Type B pancreatic cell (in vitro differentiated cells): ENCODE results near the gene DTL. TPM values are rescaled to one million over a fixed set of nuclear protein-coding genes. Genes with fewer than 3 reads are reported as not detected.

Source experiments
- DNase-seq: peaks from one replicate; pipeline ENCODE4 v3.0.0; 2021; ENCODE audit warnings: mixed read lengths; ENCODE audit not compliant: unreplicated experiment; ENCODE audit errors: extremely low spot score
- H3K27ac Mint-ChIP-seq: 2 replicates; pipeline ENCODE4 v1.8.0; 2021; ENCODE audit warnings: mild to moderate bottlenecking, mixed read lengths
- H3K27me3 Mint-ChIP-seq: 2 replicates; pipeline ENCODE4 v1.8.0; 2021; ENCODE audit warnings: mixed read lengths
- H3K36me3 Mint-ChIP-seq: 2 replicates; pipeline ENCODE4 v1.8.0; 2021; ENCODE audit warnings: mixed read lengths
- H3K4me1 Mint-ChIP-seq: one replicate; pipeline ENCODE4 v1.8.0; 2021; ENCODE audit warnings: mixed read lengths; ENCODE audit not compliant: unreplicated experiment
- H3K4me3 Mint-ChIP-seq: 2 replicates; pipeline ENCODE4 v1.8.0; 2021; ENCODE audit warnings: mild to moderate bottlenecking, mixed read lengths
- H3K9me3 Mint-ChIP-seq: 2 replicates; pipeline ENCODE4 v1.8.0; 2021; ENCODE audit warnings: mixed read lengths
- total RNA-seq: library from RNA; stranded (reverse); gene quantifications from 2 replicates; pipeline ENCODE4 v1.2.1, GENCODE V29; 2021; ENCODE audit warnings: low replicate concordance
- TF ChIP-seq, protein P1 (sequence below): fragments of 200-600 bp; sonication (generic); conservative IDR thresholded peaks from 2 replicates; pipeline ENCODE4 v1.5.0; 2021; ENCODE audit warnings: antibody characterized with exemption, mild to moderate bottlenecking

DTL gene
- total RNA-seq, 1 donor from 2014 or later: 38.5 TPM

DNA sequence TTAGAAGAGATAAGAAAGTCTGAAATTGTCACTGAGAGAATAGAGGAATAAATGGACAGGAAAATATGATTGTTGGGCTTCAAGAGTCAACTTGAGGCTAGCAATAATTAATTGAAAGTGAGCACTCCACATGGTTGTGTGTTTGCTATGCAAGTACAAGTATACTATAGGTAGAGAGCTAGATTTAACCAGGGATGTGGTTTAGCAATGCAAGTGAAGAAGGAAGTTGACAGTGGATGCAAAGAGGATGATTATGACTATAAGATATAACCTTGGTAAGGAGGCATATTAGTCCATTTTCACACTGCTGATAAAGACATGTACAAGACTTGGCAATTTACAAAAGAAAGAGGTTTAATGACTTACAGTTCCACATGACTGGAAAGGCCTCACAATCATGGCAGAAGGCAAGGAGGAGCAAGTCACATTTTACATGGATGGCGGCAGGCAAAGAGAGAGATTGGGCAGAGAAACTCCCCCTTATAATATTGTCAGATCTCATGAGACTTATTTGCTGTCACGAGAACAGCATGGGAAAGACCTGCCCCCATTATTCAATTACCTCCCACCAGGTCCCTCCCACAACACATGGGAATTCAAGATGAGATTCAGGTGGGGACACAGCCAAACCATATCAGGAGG, 47.3 kb downstream of the DTL start:
- no peak overlapping the region for H3K4me3 Mint-ChIP-seq
- H3K36me3 Mint-ChIP-seq: peaks cover 5% of the 10 kb centered on the region
- H3K27me3 Mint-ChIP-seq: no peaks in the 10 kb centered on the region
- TF ChIP-seq, protein P1, sequence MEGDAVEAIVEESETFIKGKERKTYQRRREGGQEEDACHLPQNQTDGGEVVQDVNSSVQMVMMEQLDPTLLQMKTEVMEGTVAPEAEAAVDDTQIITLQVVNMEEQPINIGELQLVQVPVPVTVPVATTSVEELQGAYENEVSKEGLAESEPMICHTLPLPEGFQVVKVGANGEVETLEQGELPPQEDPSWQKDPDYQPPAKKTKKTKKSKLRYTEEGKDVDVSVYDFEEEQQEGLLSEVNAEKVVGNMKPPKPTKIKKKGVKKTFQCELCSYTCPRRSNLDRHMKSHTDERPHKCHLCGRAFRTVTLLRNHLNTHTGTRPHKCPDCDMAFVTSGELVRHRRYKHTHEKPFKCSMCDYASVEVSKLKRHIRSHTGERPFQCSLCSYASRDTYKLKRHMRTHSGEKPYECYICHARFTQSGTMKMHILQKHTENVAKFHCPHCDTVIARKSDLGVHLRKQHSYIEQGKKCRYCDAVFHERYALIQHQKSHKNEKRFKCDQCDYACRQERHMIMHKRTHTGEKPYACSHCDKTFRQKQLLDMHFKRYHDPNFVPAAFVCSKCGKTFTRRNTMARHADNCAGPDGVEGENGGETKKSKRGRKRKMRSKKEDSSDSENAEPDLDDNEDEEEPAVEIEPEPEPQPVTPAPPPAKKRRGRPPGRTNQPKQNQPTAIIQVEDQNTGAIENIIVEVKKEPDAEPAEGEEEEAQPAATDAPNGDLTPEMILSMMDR: no peak
- H3K4me1 Mint-ChIP-seq: peaks cover 4% of the 10 kb centered on the region
- no peak for DNase-seq
- no peaks in the 10 kb centered on the region for H3K9me3 Mint-ChIP-seq
- H3K27ac Mint-ChIP-seq: no peak overlapping the region

DNA sequence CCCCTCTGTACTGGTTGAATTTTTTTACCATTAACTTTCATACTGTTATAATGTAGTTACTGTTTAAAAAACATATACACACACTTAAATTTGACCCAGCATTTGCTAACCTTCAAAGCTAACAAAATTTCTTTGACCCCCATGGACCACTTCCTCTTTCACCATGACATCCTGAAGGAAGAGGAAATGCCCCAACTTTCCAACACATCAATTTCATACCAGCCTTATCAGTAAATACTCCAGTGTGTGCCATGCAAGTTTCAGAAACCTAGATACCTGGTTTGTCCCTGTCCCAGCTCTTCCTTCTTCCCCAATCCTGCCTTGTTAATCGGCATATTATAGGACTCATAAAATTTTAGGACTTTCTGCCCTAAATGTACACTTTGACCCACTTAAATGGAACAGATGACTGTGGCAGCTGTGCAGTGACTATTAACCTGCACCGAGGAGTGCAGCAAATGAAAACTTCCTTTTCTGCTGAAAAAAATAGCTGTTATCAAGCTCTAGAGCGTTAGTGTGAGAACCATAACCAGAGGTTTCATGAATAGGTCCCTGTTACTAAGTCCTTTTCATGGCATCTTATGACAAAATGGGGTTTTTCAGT, 54.1 kb downstream of the DTL start:
- DNase-seq: no peak
- peaks cover 11% of the 10 kb centered on the region for H3K4me1 Mint-ChIP-seq
- peaks cover 9% of the 10 kb centered on the region for H3K9me3 Mint-ChIP-seq
- peaks cover 40% of the 10 kb centered on the region for H3K36me3 Mint-ChIP-seq
- H3K27me3 Mint-ChIP-seq: no peaks in the 10 kb centered on the region
- no peak overlapping the region for H3K27ac Mint-ChIP-seq
- H3K4me3 Mint-ChIP-seq: no peak overlapping the region
- TF ChIP-seq, protein P1: no peak

DNA sequence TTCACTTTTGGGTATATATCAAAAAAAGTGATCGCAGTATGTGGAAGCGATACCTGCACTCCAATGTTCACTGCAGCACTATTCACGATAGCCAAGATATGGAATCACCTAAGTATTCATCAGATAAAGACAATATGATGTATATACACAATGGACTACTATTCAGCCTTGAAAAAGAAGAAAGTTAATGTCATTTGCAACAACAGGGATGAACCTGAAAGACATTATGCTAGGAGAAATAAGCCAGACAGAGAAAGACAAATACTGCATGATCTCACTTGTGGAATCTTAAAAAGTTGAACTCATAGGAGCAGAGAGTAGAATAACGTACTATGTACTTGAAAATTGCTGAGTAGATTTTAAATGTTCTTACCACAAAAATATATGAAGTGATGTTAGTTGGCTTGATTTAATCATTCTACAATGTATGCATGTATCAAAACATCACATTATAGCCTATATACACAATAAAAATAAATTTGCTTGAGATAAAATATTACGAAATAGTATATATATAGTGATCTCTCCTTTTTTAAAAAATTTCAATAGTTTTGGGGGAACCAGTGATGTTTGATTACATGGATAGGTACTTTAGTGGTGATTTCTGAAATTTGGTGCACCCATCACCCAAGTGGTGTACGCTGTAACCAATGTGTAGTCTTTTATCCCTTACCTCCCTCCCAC, 56.0 kb downstream of the DTL start:
- Mint-ChIP-seq H3K27ac (no peak overlapping the region), H3K36me3 (peaks cover 52% of the 10 kb centered on the region), H3K4me1 (peaks cover 11% of the 10 kb centered on the region), H3K27me3 (no peaks in the 10 kb centered on the region), H3K9me3 (peaks cover 19% of the 10 kb centered on the region), H3K4me3 (no peak overlapping the region)
- no peak for DNase-seq
- TF ChIP-seq, protein P1: no peak

DNA sequence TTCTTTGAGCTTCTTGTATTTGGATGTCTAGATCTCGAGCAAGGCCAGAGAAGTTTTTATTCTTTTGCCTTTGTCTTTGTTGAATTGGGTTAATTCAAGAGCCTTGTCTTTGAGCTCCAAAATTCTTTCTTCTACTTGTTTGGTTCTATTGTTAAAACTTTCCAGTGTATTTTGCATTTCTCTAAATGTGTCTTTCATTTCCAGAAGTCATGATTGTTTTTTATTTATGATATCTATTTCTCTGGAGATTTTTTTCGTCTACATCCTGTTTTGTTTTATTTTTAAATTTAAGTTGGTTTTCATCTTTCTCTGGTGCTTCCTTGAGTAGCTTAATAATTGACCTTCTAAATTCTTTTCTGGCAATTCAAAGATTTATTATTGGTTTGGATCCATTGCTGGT, 61.8 kb downstream of the DTL start:
- no peak overlapping the region for H3K4me3 Mint-ChIP-seq
- no peaks in the 10 kb centered on the region for H3K27me3 Mint-ChIP-seq
- no peak for DNase-seq
- H3K4me1 Mint-ChIP-seq: no peaks in the 10 kb centered on the region
- H3K9me3 Mint-ChIP-seq: peaks cover 19% of the 10 kb centered on the region
- TF ChIP-seq, protein P1: no peak
- H3K36me3 Mint-ChIP-seq: peaks cover 67% of the 10 kb centered on the region
- H3K27ac Mint-ChIP-seq: no peak overlapping the region

DNA sequence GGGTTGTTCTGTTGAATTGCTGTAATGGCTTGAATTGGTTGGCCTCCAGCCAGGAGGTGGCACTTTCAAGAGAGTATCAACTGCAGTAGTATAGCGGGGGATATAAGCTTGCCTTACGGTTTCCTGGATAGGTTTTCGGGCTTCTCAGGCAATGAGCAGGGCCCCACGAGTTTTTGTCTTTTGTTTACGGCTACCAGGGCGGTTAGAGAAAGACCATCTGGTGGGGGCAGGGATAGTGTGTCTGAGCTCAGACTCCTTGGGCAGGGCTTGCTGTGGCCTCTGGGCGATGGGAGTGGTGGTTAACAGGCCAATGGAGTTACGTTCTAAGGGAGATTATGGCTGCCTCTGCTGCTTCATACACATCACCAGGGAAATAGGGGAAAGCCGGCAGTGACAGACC, 62.8 kb downstream of the DTL start:
- H3K36me3 Mint-ChIP-seq: peaks cover 59% of the 10 kb centered on the region
- no peak overlapping the region for H3K4me3 Mint-ChIP-seq
- H3K9me3 Mint-ChIP-seq: peaks cover 19% of the 10 kb centered on the region
- no peak for DNase-seq
- H3K4me1 Mint-ChIP-seq: no peaks in the 10 kb centered on the region
- no peaks in the 10 kb centered on the region for H3K27me3 Mint-ChIP-seq
- TF ChIP-seq, protein P1: no peak
- no peak overlapping the region for H3K27ac Mint-ChIP-seq
